ENCODE results near the gene COL4A1.

Gene COL4A1

GRCh38 chr13:110099922-110100321 lies 207.0 kb downstream of the COL4A1 start:
- no peak for TF ChIP-seq REST (IDR thresholded peaks at IDR 0.05; ENCODE audit: insufficient read depth in 1 of 2, low read depth in 2 of 2, low read length in 2 of 2)
- no peak for TF ChIP-seq SIN3A (IDR thresholded peaks at IDR 0.05; ENCODE audit: borderline replicate concordance, insufficient read depth, low read length)
- TF ChIP-seq POLR2AphosphoS5 (IDR thresholded peaks at IDR 0.05; ENCODE audit: low read depth, low read length) = no peak
- TF ChIP-seq TAF1 (IDR thresholded peaks at IDR 0.05; ENCODE audit: borderline replicate concordance, insufficient read depth, low read length) = no peak
- no peak for TF ChIP-seq FOXP2 (optimal IDR thresholded peaks at IDR 0.05; ENCODE audit: borderline replicate concordance, extremely low read depth, extremely low read length, insufficient read depth)
